DOHH2 (cell line): ENCODE data around the gene MMP23B.
"Not testable (repeated sequence)": the region's sequence is repeated elsewhere in the genome, so short reads cannot be mapped to it uniquely, and the experiment has no call there.

Experiments used
- H3F3A ChIP-seq: fragments of 200-600 bp; sonication (generic), shearing (Covaris generic); 2 replicates; pipeline ENCODE4 v1.6.0; 2016; ENCODE audit warnings: antibody characterized with exemption, mild to moderate bottlenecking; ENCODE audit not compliant: control insufficient read depth, insufficient read depth
- H3K27ac ChIP-seq: fragments of 200-600 bp; sonication (generic); 2 replicates; pipeline ENCODE4 v1.5.1; 2014; ENCODE audit warnings: low read depth, mild to moderate bottlenecking, low read length, moderate library complexity
- H3K27me3 ChIP-seq: fragments of 200-600 bp; sonication (generic); 2 replicates; pipeline ENCODE4 v1.6.1; 2014; ENCODE audit warnings: mild to moderate bottlenecking, low read length, mixed read lengths; ENCODE audit not compliant: control insufficient read depth
- H3K36me3 ChIP-seq: fragments of 200-600 bp; sonication (generic); 2 replicates; pipeline ENCODE4 v1.6.1; 2014; ENCODE audit warnings: mild to moderate bottlenecking, low read length, moderate library complexity, mixed read lengths; ENCODE audit not compliant: control insufficient read depth
- H3K4me1 ChIP-seq: fragments of 200-600 bp; sonication (generic); 2 replicates; pipeline ENCODE4 v1.6.1; 2014; ENCODE audit warnings: mild to moderate bottlenecking, low read length, mixed read lengths; ENCODE audit not compliant: control insufficient read depth
- H3K4me2 ChIP-seq: fragments of 200-600 bp; sonication (generic); 2 replicates; pipeline ENCODE4 v1.6.0; 2014; ENCODE audit warnings: mild to moderate bottlenecking, low read length, moderate library complexity
- H3K4me3 ChIP-seq: fragments of 200-600 bp; sonication (generic); 2 replicates; pipeline ENCODE4 v1.5.1; 2014; ENCODE audit warnings: mild to moderate bottlenecking, low read length, mixed read lengths
- H3K79me2 ChIP-seq: fragments of 200-600 bp; sonication (generic); 2 replicates; pipeline ENCODE4 v1.6.1; 2014; ENCODE audit warnings: mild to moderate bottlenecking, low read length, mixed read lengths; ENCODE audit not compliant: control insufficient read depth
- H3K9me2 ChIP-seq: fragments of 200-600 bp; sonication (generic); replicated peaks from 2 replicates; pipeline ENCODE4 v1.6.1; 2014; ENCODE audit warnings: mild to moderate bottlenecking, low read length, mixed read lengths; ENCODE audit not compliant: control insufficient read depth
- H3K9me3 ChIP-seq: fragments of 200-600 bp; sonication (generic); 2 replicates; pipeline ENCODE4 v1.6.1; 2014; ENCODE audit warnings: antibody characterized with exemption, low read length, mixed read lengths; ENCODE audit not compliant: control insufficient read depth, insufficient read depth
- H4K20me1 ChIP-seq: fragments of 200-600 bp; sonication (generic); 2 replicates; pipeline ENCODE4 v1.6.0; 2014; ENCODE audit warnings: low read depth, mild to moderate bottlenecking, antibody characterized with exemption, low read length, moderate library complexity; ENCODE audit not compliant: control insufficient read depth, insufficient read depth
- CTCF ChIP-seq: fragments of 200-600 bp; sonication (generic); IDR thresholded peaks from one replicate; pipeline ENCODE4 v1.5.1; 2014; ENCODE audit warnings: antibody characterized with exemption, mild to moderate bottlenecking, low read depth, low read length; ENCODE audit not compliant: poor library complexity, severe bottlenecking

Gene MMP23B

DNA sequence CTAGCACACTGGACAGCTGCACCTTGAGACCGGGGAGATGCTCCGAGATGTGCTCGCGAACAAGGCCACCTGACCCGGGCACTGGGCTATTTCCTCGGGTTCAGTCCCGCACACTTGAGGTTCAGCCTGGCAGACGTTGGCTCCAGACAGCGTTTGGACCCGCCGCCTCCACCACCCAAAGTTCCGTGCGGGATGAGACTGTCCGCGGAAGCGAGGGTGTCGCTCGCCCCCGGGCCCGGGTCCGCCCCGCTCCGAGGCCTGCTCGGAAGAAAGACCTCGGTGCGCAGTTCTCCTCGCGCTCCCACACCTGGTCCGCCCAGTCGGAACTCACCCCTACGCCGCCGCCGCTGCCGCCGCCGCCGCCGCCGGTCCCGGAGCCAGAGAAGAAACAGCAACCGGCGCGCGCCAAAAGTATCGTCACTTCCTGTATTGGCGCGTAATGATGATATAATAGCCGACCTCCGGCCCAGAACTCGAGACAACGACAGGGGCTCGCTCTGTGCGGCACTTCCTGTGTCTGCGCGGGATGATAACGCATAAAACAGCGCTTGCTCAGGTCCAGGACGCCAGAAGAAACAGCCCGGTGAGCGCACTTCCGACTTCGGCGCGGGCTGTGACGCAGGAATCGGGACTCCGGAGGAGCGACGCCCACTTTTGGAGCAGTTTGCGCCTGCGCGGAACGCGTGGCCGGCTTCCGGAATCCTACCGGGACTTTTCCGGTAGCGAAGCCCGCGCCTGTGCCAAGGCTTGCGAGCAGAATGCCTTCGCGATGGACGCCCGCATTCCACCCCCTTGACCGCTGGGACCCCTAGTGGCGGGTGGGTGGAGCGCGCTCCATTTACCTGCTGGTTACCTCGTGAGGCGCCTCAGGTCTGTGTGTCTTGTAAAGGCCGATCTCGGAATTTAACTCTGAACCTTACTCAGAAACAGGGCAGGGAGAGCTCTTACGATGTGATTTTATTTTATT lies 26.9 kb downstream of the MMP23B start, which contains the start of gene CDK11B:
Gene CDK11B, minus strand, starts transcription at position 422 of the 967 bp plus-strand sequence. CDS start 1,519 bp downstream, outside the sequence.
- H3F3A ChIP-seq, H3K9me2 ChIP-seq, H3K4me1 ChIP-seq, H3K27me3 ChIP-seq, H3K9me3 ChIP-seq, H4K20me1 ChIP-seq: not testable (repeated sequence)
- peak; percentile 31 for TF ChIP-seq CTCF
- Histone ChIP-seq H3K36me3 (peaks cover 36% of the 10 kb centered on the region), H3K27ac (peak within 1 kb of the TSS; percentile 94), H3K79me2 (peaks cover 40% of the 10 kb centered on the region), H3K4me3 (peak within 1 kb of the TSS; percentile 97), H3K4me2 (peak within 1 kb of the TSS; percentile 65)

DNA sequence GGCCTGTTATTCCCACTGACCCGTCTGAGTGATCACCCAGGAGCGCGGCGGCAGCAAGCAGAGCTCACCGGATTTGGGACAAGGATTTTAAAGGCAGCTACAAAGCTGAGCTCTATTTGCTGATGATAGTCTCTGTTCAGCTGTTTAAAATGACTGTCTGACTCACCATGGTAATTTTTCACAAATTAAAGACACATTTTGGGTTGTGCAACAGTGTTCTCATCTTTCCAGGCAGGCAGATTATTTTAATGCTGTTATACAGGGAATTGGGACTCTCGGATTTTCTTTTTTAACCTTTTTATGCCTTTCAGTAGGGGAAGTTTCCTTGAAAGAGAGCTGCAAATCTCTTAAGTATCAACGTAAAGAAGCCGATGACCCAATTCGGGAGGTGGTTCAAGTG lies 30.4 kb downstream of the MMP23B start:
- not testable (repeated sequence) for H4K20me1 ChIP-seq, H3K9me3 ChIP-seq, H3K27me3 ChIP-seq, H3K4me1 ChIP-seq, H3K4me3 ChIP-seq, H3K9me2 ChIP-seq, H3K4me2 ChIP-seq, H3K27ac ChIP-seq, H3F3A ChIP-seq
- Histone ChIP-seq H3K36me3 (peaks cover 23% of the 10 kb centered on the region), H3K79me2 (peaks cover 14% of the 10 kb centered on the region)

GRCh38 chr1:1662830-1663560 lies 31.0 kb downstream of the MMP23B start:
- H4K20me1 ChIP-seq, H3K27ac ChIP-seq, H3K79me2 ChIP-seq, H3K4me1 ChIP-seq, H3K27me3 ChIP-seq, H3K9me2 ChIP-seq, H3F3A ChIP-seq, H3K4me2 ChIP-seq, H3K9me3 ChIP-seq, H3K4me3 ChIP-seq: not testable (repeated sequence)
- H3K36me3 ChIP-seq = peaks cover 23% of the 10 kb centered on the region

DNA sequence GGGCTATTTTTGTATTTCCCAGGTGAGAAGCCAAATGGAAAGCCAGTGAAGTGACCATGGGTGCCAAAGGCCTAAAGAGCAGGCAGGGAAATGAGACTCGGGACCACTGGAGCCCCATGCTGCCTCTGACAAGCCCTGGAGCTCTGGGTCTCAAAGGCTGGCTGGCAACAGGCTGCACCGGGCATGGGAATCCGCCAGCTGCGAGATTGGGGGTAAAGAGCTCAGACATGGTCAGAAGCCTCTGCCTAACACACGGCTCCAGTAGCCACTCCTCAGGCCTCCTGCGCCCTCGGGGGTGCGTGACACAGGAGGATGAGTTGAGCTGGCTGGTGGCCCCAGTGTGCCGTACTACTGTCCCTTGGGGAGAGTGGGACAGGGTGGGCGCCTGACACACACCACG lies 32.3 kb downstream of the MMP23B start:
- H4K20me1 ChIP-seq, H3K27me3 ChIP-seq, H3K4me1 ChIP-seq, H3K9me3 ChIP-seq, H3K27ac ChIP-seq, H3K4me3 ChIP-seq, H3K79me2 ChIP-seq, H3F3A ChIP-seq, H3K4me2 ChIP-seq, H3K9me2 ChIP-seq: not testable (repeated sequence)
- H3K36me3 ChIP-seq = peaks cover 23% of the 10 kb centered on the region
